Keratinocyte (primary cell): ENCODE results near the gene SMYD3.

Experiments
- EZH2 ChIP-seq: IDR thresholded peaks from one replicate; pipeline ENCODE4 v1.6.1; 2012; ENCODE audit warnings: inconsistent platforms, mild to moderate bottlenecking, low read length, moderate library complexity
- TF ChIP-seq, protein P1 (sequence below), 3 experiments: IDR thresholded peaks in 1 of 3; conservative IDR thresholded peaks in 1 of 3; optimal IDR thresholded peaks in 1 of 3; 2 replicates in 2 of 3; 3 replicates in 1 of 3; pipeline versions ENCODE3 to v1.5.1; 2011; ENCODE audit warnings: low read length in 3 of 3, mild to moderate bottlenecking in 3 of 3, moderate library complexity in 2 of 3, control low read depth in 1 of 3, inconsistent platforms in 1 of 3; ENCODE audit not compliant: insufficient read depth in 2 of 3; ENCODE audit errors: extremely low read depth in 1 of 3

DNA sequence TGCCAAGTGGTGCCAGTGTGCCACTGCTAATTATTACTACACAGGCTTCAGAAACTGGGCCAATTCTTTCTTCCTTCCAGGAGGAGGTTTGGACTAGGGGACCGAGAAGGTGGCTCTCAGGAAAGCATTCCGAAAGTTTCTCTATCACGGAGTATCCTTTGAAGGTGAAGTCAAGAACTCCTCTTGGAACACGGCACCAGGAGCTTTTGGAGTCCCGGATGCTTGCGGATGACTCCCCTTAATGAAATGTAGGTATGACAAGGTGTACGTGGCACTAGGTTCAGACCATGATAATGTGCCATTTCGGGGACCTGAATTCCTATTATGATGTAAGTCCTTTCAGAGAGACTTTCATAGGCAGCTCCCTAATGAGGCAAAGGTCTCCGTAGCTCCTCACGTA, 718.2 kb downstream of the SMYD3 start:
- TF ChIP-seq, protein P1, sequence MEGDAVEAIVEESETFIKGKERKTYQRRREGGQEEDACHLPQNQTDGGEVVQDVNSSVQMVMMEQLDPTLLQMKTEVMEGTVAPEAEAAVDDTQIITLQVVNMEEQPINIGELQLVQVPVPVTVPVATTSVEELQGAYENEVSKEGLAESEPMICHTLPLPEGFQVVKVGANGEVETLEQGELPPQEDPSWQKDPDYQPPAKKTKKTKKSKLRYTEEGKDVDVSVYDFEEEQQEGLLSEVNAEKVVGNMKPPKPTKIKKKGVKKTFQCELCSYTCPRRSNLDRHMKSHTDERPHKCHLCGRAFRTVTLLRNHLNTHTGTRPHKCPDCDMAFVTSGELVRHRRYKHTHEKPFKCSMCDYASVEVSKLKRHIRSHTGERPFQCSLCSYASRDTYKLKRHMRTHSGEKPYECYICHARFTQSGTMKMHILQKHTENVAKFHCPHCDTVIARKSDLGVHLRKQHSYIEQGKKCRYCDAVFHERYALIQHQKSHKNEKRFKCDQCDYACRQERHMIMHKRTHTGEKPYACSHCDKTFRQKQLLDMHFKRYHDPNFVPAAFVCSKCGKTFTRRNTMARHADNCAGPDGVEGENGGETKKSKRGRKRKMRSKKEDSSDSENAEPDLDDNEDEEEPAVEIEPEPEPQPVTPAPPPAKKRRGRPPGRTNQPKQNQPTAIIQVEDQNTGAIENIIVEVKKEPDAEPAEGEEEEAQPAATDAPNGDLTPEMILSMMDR (optimal IDR thresholded peaks at IDR 0.05 in 1 of 3, IDR thresholded peaks at IDR 0.05 in 1 of 3, conservative IDR thresholded peaks at IDR 0.05 in 1 of 3; ENCODE audit: extremely low read depth in 1 of 3, insufficient read depth in 2 of 3, low read length in 3 of 3) = no peak
- no peak for TF ChIP-seq EZH2
